Neural cell (in vitro differentiated cells): ENCODE results near the gene SH2D3A. TPM values are rescaled to one million over a fixed set of nuclear protein-coding genes. Genes with fewer than 3 reads are reported as not detected.

ENCODE experiments used
- H2AFZ ChIP-seq: fragments of 200-600, 300-800 bp; sonication (generic), shearing (Covaris generic); 2 replicates; pipeline ENCODE4 v1.6.0; 2014; ENCODE audit warnings: low read depth, mild to moderate bottlenecking, antibody characterized with exemption, low read length, moderate library complexity
- H3F3A ChIP-seq: fragments of 200-600 bp; shearing (Covaris generic); 2 replicates; pipeline ENCODE4 v1.6.1; 2016; ENCODE audit warnings: mild to moderate bottlenecking, moderate library complexity, mixed read lengths, antibody characterized with exemption, low read length; ENCODE audit not compliant: insufficient read depth, poor library complexity, severe bottlenecking
- H3K27ac ChIP-seq: fragments of 200-600, 300-800 bp; sonication (generic), shearing (Covaris generic); 2 replicates; pipeline ENCODE4 v1.5.1; 2014; ENCODE audit warnings: mild to moderate bottlenecking, low read length, moderate library complexity
- H3K27me3 ChIP-seq: fragments of 300-800, 200-600 bp; sonication (generic), shearing (Covaris generic); 2 replicates; pipeline ENCODE4 v1.6.0; 2014; ENCODE audit warnings: mild to moderate bottlenecking, low read depth, low read length, moderate library complexity; ENCODE audit not compliant: insufficient read depth
- H3K36me3 ChIP-seq: fragments of 300-800, 200-600 bp; sonication (generic), shearing (Covaris generic); 2 replicates; pipeline ENCODE4 v1.5.1; 2014; ENCODE audit warnings: mild to moderate bottlenecking, antibody characterized with exemption, low read length, moderate library complexity; ENCODE audit not compliant: insufficient read depth
- H3K4me2 ChIP-seq: fragments of 300-800, 200-600 bp; sonication (generic), shearing (Covaris generic); 2 replicates; pipeline ENCODE4 v1.6.0; 2014; ENCODE audit warnings: mild to moderate bottlenecking, low read length
- H3K4me3 ChIP-seq: fragments of 300-800, 200-600 bp; sonication (generic), shearing (Covaris generic); 2 replicates; pipeline ENCODE4 v1.5.1; 2014; ENCODE audit warnings: mild to moderate bottlenecking, low read length, moderate library complexity
- H3K79me2 ChIP-seq: fragments of 200-600 bp; shearing (Covaris generic); replicated peaks from 2 replicates; pipeline ENCODE4 v1.6.0; 2014; ENCODE audit warnings: mild to moderate bottlenecking, low read length, moderate library complexity; ENCODE audit not compliant: insufficient read depth
- H3K9ac ChIP-seq: fragments of 300-800, 200-600 bp; sonication (generic), shearing (Covaris generic); 2 replicates; pipeline ENCODE4 v1.6.1; 2016; ENCODE audit warnings: mild to moderate bottlenecking, low read length, mixed read lengths
- H3K9me2 ChIP-seq: fragments of 200-600 bp; shearing (Covaris generic); 2 replicates; pipeline ENCODE4 v1.6.1; 2016; ENCODE audit warnings: mild to moderate bottlenecking, low read length, mixed read lengths; ENCODE audit not compliant: insufficient read depth
- H3K9me3 ChIP-seq: fragments of 200-600, 300-800 bp; sonication (generic), shearing (Covaris generic); 2 replicates; pipeline ENCODE4 v1.6.1; 2016; ENCODE audit warnings: mild to moderate bottlenecking, mixed run types, low read length, moderate library complexity, mixed read lengths
- H4K20me1 ChIP-seq: fragments of 200-600 bp; shearing (Covaris generic); 2 replicates; pipeline ENCODE4 v1.6.1; 2016; ENCODE audit warnings: mild to moderate bottlenecking, mixed run types; ENCODE audit not compliant: insufficient read depth
- CTCF ChIP-seq: fragments of 450-650 bp; IDR thresholded peaks from 2 replicates; pipeline ENCODE4 v1.5.1; 2014; ENCODE audit warnings: antibody characterized with exemption, mild to moderate bottlenecking, moderate library complexity; ENCODE audit not compliant: poor library complexity, severe bottlenecking
- EP300 ChIP-seq: fragments of 450-650 bp; conservative IDR thresholded peaks from 2 replicates; pipeline ENCODE4 v1.6.1; 2014; ENCODE audit warnings: antibody characterized with exemption, mild to moderate bottlenecking, moderate library complexity; ENCODE audit not compliant: poor library complexity, severe bottlenecking
- EZH2 ChIP-seq: fragments of 200-600, 300-800 bp; shearing (Covaris generic), sonication (generic); IDR thresholded peaks from 2 replicates; pipeline ENCODE4 v1.6.1; 2014; ENCODE audit warnings: antibody characterized with exemption, low read length, borderline replicate concordance, mild to moderate bottlenecking; ENCODE audit not compliant: insufficient read depth, poor library complexity, severe bottlenecking
- MXI1 ChIP-seq: fragments of 450-650 bp; conservative IDR thresholded peaks from 2 replicates; pipeline ENCODE4 v1.6.1; 2014; ENCODE audit warnings: antibody characterized with exemption, mild to moderate bottlenecking; ENCODE audit not compliant: poor library complexity, severe bottlenecking
- POLR2AphosphoS5 ChIP-seq: IDR thresholded peaks from 2 replicates; pipeline ENCODE4 v1.6.1; 2012
- RAD21 ChIP-seq: fragments of 450-650 bp; conservative IDR thresholded peaks from 2 replicates; pipeline ENCODE4 v1.6.1; 2014; ENCODE audit warnings: antibody characterized with exemption, mild to moderate bottlenecking, moderate library complexity
- REST ChIP-seq: IDR thresholded peaks from 2 replicates; pipeline ENCODE4 v1.6.1; 2012; ENCODE audit warnings: borderline replicate concordance
- SMC3 ChIP-seq: fragments of 450-650 bp; conservative IDR thresholded peaks from 2 replicates; pipeline ENCODE4 v1.6.1; 2014; ENCODE audit warnings: antibody characterized with exemption, mild to moderate bottlenecking, moderate library complexity; ENCODE audit not compliant: poor library complexity
- TAF1 ChIP-seq: IDR thresholded peaks from 2 replicates; pipeline ENCODE4 v1.6.1; 2012; ENCODE audit warnings: low read depth
- polyA plus RNA-seq: library from polyadenylated mRNA; depleted of rRNA; stranded (reverse); fragments of >200 nt; gene quantifications from 2 replicates; pipeline ENCODE4 v1.2.3, GENCODE V29; 2014

The SH2D3A gene
- polyA plus RNA-seq, 1 donor from 2014 or later = 3.6 TPM

GRCh38 chr19:6712692-6713670, 54.3 kb downstream of the SH2D3A start:
- Histone ChIP-seq H3K27me3 (peaks cover 28% of the 10 kb centered on the region), H3K79me2 (no peaks in the 10 kb centered on the region), H3K9me3 (no peaks in the 10 kb centered on the region), H4K20me1 (no peaks in the 10 kb centered on the region), H3K9me2 (no peaks in the 10 kb centered on the region), H3K4me2 (no peak overlapping the region), H3K4me3 (no peak overlapping the region), H2AFZ (no peak overlapping the region), H3K36me3 (no peaks in the 10 kb centered on the region), H3F3A (no peaks in the 10 kb centered on the region), H3K9ac (no peak overlapping the region), H3K27ac (no peak overlapping the region)
- no peak for TF ChIP-seq RAD21
- no peak for TF ChIP-seq SMC3
- TF ChIP-seq TAF1 = no peak
- TF ChIP-seq POLR2AphosphoS5 = no peak
- no peak for TF ChIP-seq EZH2
- TF ChIP-seq REST = no peak
- no peak for TF ChIP-seq MXI1
- no peak for TF ChIP-seq EP300
- no peak for TF ChIP-seq CTCF

- peaks cover 28% of the 10 kb centered on the region for H3K27me3 ChIP-seq
- no peaks in the 10 kb centered on the region for H3K79me2 ChIP-seq
- TF ChIP-seq MXI1 (no peak), EP300 (no peak), REST (no peak), CTCF (no peak), POLR2AphosphoS5 (no peak), RAD21 (no peak), SMC3 (no peak), TAF1 (no peak), EZH2 (no peak)
- no peak overlapping the region for H3K27ac ChIP-seq
- no peaks in the 10 kb centered on the region for H3K36me3 ChIP-seq
- no peaks in the 10 kb centered on the region for H3K9me2 ChIP-seq
- no peaks in the 10 kb centered on the region for H3F3A ChIP-seq
- H3K9ac ChIP-seq = no peak overlapping the region
- H3K9me3 ChIP-seq = no peaks in the 10 kb centered on the region
- H2AFZ ChIP-seq = no peak overlapping the region
- no peak overlapping the region for H3K4me2 ChIP-seq
- no peak overlapping the region for H3K4me3 ChIP-seq
- no peaks in the 10 kb centered on the region for H4K20me1 ChIP-seq
These were observed 55.0 kb downstream of the SH2D3A start for GRCh38 chr19:6712231-6712630.
